ENCODE measurements around the gene SHB.

DNA sequence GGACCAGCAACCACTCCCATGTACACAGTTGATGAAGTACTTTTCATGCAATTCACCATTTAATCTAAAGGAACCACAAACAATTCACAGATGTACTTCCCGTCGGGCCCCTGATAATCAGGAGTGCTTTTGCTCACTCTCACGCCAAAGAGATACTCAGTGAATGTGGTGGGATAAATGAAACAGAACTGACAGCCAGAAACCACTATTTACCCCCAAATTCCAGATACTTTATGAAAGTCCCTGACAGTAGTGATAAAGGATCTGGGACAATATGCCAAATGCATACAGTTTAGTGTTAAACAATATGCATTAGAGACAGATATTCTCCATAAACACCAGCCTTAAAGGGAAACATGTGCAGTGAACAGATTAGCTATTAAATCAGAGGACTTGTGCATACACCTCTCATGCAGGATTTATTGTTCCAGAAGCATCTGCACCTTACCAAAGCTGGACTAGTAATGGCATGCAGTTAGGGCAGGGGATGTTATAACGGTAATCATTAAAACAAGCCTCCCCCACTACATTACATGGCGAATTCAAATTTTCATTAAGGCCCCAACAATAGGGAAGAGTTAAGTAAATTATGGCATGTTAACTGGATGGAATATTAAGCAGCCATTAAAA lies 91.1 kb downstream of the SHB start:
- TF ChIP-seq, protein P1, sequence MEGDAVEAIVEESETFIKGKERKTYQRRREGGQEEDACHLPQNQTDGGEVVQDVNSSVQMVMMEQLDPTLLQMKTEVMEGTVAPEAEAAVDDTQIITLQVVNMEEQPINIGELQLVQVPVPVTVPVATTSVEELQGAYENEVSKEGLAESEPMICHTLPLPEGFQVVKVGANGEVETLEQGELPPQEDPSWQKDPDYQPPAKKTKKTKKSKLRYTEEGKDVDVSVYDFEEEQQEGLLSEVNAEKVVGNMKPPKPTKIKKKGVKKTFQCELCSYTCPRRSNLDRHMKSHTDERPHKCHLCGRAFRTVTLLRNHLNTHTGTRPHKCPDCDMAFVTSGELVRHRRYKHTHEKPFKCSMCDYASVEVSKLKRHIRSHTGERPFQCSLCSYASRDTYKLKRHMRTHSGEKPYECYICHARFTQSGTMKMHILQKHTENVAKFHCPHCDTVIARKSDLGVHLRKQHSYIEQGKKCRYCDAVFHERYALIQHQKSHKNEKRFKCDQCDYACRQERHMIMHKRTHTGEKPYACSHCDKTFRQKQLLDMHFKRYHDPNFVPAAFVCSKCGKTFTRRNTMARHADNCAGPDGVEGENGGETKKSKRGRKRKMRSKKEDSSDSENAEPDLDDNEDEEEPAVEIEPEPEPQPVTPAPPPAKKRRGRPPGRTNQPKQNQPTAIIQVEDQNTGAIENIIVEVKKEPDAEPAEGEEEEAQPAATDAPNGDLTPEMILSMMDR (IDR thresholded peaks at IDR 0.05): no peak
- TF ChIP-seq POLR2A (IDR thresholded peaks at IDR 0.05): no peak
